Measurements from ENCODE around the gene FCHSD2. TPM values are rescaled to one million over a fixed set of nuclear protein-coding genes. Genes with fewer than 3 reads are reported as not detected.
A peak's percentile ranks its signal among the peaks of the same experiment; 100 is the strongest.

FCHSD2 gene
- total and polyA plus RNA-seq, 2 of the 13 experiments (the other 11 are each of a cell fraction or from before 2014, with no cell fraction given), result 20.5 to 24.8 TPM

- no peak for TF ChIP-seq ZBTB34 (CRISPR knock-in tag; IDR thresholded peaks at IDR 0.05)
- TF ChIP-seq ZNF383 (CRISPR knock-in tag; IDR thresholded peaks at IDR 0.05; ENCODE audit: borderline replicate concordance), result no peak
- peak; percentile 73; the same call in 1 of the 2 replicates for TF ChIP-seq SP4 (CRISPR knock-in tag; IDR thresholded peaks at IDR 0.05)
- peak; percentile 70 to 78 for TF ChIP-seq POLR2A (IDR thresholded peaks at IDR 0.05; ENCODE audit: insufficient read depth in 1 of 2, low read depth in 2 of 2, low read length in 2 of 2)
- no peak for TF ChIP-seq ZFP62 (CRISPR knock-in tag; IDR thresholded peaks at IDR 0.05)
- TF ChIP-seq CHD4 (IDR thresholded peaks at IDR 0.05; ENCODE audit: borderline replicate concordance, low read length), result no peak
- TF ChIP-seq ZNF512 (CRISPR knock-in tag; IDR thresholded peaks at IDR 0.05), result no peak
- TF ChIP-seq REST (IDR thresholded peaks at IDR 0.05; ENCODE audit: borderline replicate concordance in 1 of 2, low read depth in 1 of 2, low read length in 2 of 2), result no peak
- 0 out of 2 replicates have a peak, but pooled peaks have one; percentile 13 for TF ChIP-seq ZFP82 (CRISPR knock-in tag; IDR thresholded peaks at IDR 0.05; ENCODE audit: borderline replicate concordance)
- TF ChIP-seq CSRNP2 (CRISPR knock-in tag; conservative IDR thresholded peaks at IDR 0.05; ENCODE audit: low read depth), result no peak
- no peak for TF ChIP-seq ZNF17 (CRISPR knock-in tag; IDR thresholded peaks at IDR 0.05)
- TF ChIP-seq NR2C2 (CRISPR knock-in tag; IDR thresholded peaks at IDR 0.05; ENCODE audit: borderline replicate concordance), result no peak; the same call in 1 of the 2 replicates
- TF ChIP-seq HMGXB4 (CRISPR knock-in tag; IDR thresholded peaks at IDR 0.05; ENCODE audit: borderline replicate concordance in 1 of 2, low read depth in 1 of 2), result peak; percentile 16 to 63; a peak in 3 of 4 replicates
- TF ChIP-seq IRF1 (CRISPR knock-in tag; IDR thresholded peaks at IDR 0.05; ENCODE audit: low read depth), result no peak
- TF ChIP-seq ZNF761 (CRISPR knock-in tag; conservative IDR thresholded peaks at IDR 0.05), result 0 out of 2 replicates have a peak, but pooled peaks have one; percentile 7
- TF ChIP-seq ASH2L (IDR thresholded peaks at IDR 0.05; ENCODE audit: insufficient read length, low read depth, low read length), result peak; percentile 84
Observed at GRCh38 chr11:72814286-72815109, 327.6 kb downstream of the FCHSD2 start, which contains the start of gene ATG16L2 (continued).
